ENCODE measurements around the gene TOE1.

DNA sequence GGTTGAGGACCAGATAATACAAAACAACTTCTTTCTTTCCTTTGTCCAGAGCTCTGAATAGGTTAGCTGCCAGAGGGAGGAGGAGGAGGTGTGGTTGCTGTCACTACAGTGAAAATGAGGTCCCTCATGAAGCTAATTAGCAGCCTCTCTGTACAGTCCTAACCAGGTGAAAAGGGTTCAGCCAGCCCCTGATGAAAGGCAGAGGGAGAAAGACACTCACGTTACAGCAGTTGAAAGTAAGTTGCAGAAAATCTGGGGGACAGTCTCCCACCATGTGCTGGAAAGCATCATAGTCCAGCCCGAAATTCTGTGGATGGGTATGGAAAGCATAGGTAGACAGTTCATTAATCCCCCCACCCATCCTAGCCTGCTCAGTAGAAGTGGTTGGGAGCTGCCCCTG, 6.5 kb downstream of the TOE1 start:
- TF ChIP-seq, protein P1, sequence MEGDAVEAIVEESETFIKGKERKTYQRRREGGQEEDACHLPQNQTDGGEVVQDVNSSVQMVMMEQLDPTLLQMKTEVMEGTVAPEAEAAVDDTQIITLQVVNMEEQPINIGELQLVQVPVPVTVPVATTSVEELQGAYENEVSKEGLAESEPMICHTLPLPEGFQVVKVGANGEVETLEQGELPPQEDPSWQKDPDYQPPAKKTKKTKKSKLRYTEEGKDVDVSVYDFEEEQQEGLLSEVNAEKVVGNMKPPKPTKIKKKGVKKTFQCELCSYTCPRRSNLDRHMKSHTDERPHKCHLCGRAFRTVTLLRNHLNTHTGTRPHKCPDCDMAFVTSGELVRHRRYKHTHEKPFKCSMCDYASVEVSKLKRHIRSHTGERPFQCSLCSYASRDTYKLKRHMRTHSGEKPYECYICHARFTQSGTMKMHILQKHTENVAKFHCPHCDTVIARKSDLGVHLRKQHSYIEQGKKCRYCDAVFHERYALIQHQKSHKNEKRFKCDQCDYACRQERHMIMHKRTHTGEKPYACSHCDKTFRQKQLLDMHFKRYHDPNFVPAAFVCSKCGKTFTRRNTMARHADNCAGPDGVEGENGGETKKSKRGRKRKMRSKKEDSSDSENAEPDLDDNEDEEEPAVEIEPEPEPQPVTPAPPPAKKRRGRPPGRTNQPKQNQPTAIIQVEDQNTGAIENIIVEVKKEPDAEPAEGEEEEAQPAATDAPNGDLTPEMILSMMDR (conservative IDR thresholded peaks at IDR 0.05 in 1 of 2, IDR thresholded peaks at IDR 0.05 in 1 of 2; ENCODE audit: low read depth in 1 of 2, low read length in 2 of 2): no peak
- TF ChIP-seq EZH2 (IDR thresholded peaks at IDR 0.05; ENCODE audit: low read length, missing control alignments): no peak
